Trophoblast cell (in vitro differentiated cells and primary cell): Measurements from ENCODE around the gene TRIM38.
"Not testable (repeated sequence)": the region's sequence is repeated elsewhere in the genome, so short reads cannot be mapped to it uniquely, and the experiment has no call there.

Experiments used
- DNase-seq, 2 donors: peaks; one replicate each; pipeline ENCODE4 v3.0.0-alpha.2; 2016
- H2AFZ ChIP-seq: 2 replicates; pipeline ENCODE4 v1.6.1; 2013; ENCODE audit warnings: low read length, moderate library complexity, mild to moderate bottlenecking; ENCODE audit not compliant: insufficient read depth, poor library complexity
- H2AK5ac ChIP-seq: 2 replicates; pipeline ENCODE4 v1.6.1; 2013; ENCODE audit warnings: mild to moderate bottlenecking, low read length
- H2BK120ac ChIP-seq: 2 replicates; pipeline ENCODE4 v1.6.1; 2013; ENCODE audit warnings: low read length, mild to moderate bottlenecking, moderate library complexity; ENCODE audit not compliant: insufficient read depth, poor library complexity
- H2BK12ac ChIP-seq: 2 replicates; pipeline ENCODE4 v1.6.1; 2013; ENCODE audit warnings: mild to moderate bottlenecking, low read length, moderate library complexity
- H2BK5ac ChIP-seq: 2 replicates; pipeline ENCODE4 v1.6.1; 2013; ENCODE audit warnings: low read length, low read depth, moderate library complexity, mild to moderate bottlenecking; ENCODE audit not compliant: poor library complexity
- H3K14ac ChIP-seq: 2 replicates; pipeline ENCODE4 v1.6.1; 2013; ENCODE audit warnings: mild to moderate bottlenecking, low read length
- H3K18ac ChIP-seq: 2 replicates; pipeline ENCODE4 v1.6.1; 2013; ENCODE audit warnings: mild to moderate bottlenecking, low read length
- H3K23ac ChIP-seq: 2 replicates; pipeline ENCODE4 v1.6.1; 2013; ENCODE audit warnings: low read length
- H3K27ac ChIP-seq: 2 replicates; pipeline ENCODE4 v1.5.1; 2013; ENCODE audit warnings: low read depth, mild to moderate bottlenecking, inconsistent platforms, low read length, moderate library complexity
- H3K27me3 ChIP-seq: 2 replicates; pipeline ENCODE4 v1.6.1; 2013; ENCODE audit warnings: inconsistent platforms, mild to moderate bottlenecking, low read length, moderate library complexity; ENCODE audit not compliant: insufficient read depth
- H3K36me3 ChIP-seq, 2 experiments: 1 replicate in 1 of 2; 2 replicates in 1 of 2; pipeline ENCODE4 v1.6.1; 2013; ENCODE audit warnings: low read length in 2 of 2, mild to moderate bottlenecking in 2 of 2, moderate library complexity in 1 of 2; ENCODE audit not compliant: insufficient read depth in 2 of 2, control insufficient read depth in 1 of 2
- H3K4ac ChIP-seq: 2 replicates; pipeline ENCODE4 v1.6.1; 2013; ENCODE audit warnings: low read depth, mild to moderate bottlenecking, low read length, moderate library complexity
- H3K4me1 ChIP-seq, 2 experiments: 1 replicate in 1 of 2; 2 replicates in 1 of 2; pipeline ENCODE4 v1.6.1; 2013; ENCODE audit warnings: low read length in 2 of 2, mild to moderate bottlenecking in 2 of 2, moderate library complexity in 1 of 2; ENCODE audit not compliant: insufficient read depth in 2 of 2, control insufficient read depth in 1 of 2
- H3K4me2 ChIP-seq: 2 replicates; pipeline ENCODE4 v1.6.1; 2013; ENCODE audit warnings: inconsistent platforms, mild to moderate bottlenecking, low read length, moderate library complexity
- H3K4me3 ChIP-seq: 2 replicates; pipeline ENCODE4 v1.5.1; 2013; ENCODE audit warnings: mild to moderate bottlenecking, low read depth, low read length, inconsistent platforms
- H3K79me1 ChIP-seq: one replicate; pipeline ENCODE4 v1.6.1; 2013; ENCODE audit warnings: low read length
- H3K79me2 ChIP-seq: 2 replicates; pipeline ENCODE4 v1.6.1; 2013; ENCODE audit warnings: low read length, mild to moderate bottlenecking; ENCODE audit not compliant: control insufficient read depth, insufficient read depth, poor library complexity
- H3K9ac ChIP-seq: 2 replicates; pipeline ENCODE4 v1.6.1; 2013; ENCODE audit warnings: mild to moderate bottlenecking, low read length
- H3K9me3 ChIP-seq: 2 replicates; pipeline ENCODE4 v1.6.1; 2013; ENCODE audit warnings: low read depth, mild to moderate bottlenecking, control low read depth, inconsistent platforms, low read length; ENCODE audit not compliant: insufficient read depth
- H4K12ac ChIP-seq: 2 replicates; pipeline ENCODE4 v1.6.1; 2013; ENCODE audit warnings: low read depth, mild to moderate bottlenecking, low read length, moderate library complexity
- H4K8ac ChIP-seq: 2 replicates; pipeline ENCODE4 v1.6.1; 2013; ENCODE audit warnings: low read depth, mild to moderate bottlenecking, low read length, moderate library complexity
- H4K91ac ChIP-seq: one replicate; pipeline ENCODE4 v1.6.1; 2013; ENCODE audit warnings: low read depth, mild to moderate bottlenecking, low read length, moderate library complexity
- WGBS: extraction: QIAGEN DNeasy Blood & Tissue Kit; methylation state at CpG from one replicate; pipeline ENCODE4 v1.1.7; 2013; ENCODE audit warnings: missing lambda C conversion rate; ENCODE audit not compliant: insufficient read length, insufficient coverage; ENCODE audit errors: extremely low coverage; 5-methylcytosine and 5-hydroxymethylcytosine counted together

The TRIM38 gene

DNA sequence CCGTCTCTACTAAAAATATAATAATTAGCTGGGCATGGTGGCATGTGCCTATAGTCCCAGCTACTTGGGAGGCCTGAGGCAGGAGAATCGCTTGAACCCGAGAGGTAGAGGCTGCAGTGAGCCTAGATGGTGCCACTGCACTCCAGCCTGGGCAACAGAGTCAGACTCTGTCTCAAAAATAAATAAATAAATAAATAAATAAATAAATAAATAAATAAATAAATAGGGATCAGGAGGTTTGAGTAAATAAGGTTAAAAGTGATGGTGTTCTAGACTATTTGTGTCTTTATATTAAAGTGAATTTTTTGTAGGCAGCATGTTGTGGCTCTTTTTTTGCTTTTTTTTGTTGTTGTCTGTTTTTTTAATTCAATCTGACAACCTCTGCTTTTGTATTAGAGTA is 15.1 kb upstream of the TRIM38 start:
- no CpG with 5 or more reads among the region's 3 CpGs for WGBS
- not testable (repeated sequence) for H3K4ac ChIP-seq, H3K4me3 ChIP-seq, H3K23ac ChIP-seq, H3K14ac ChIP-seq, H2AFZ ChIP-seq, H3K4me1 ChIP-seq, H2BK120ac ChIP-seq, H3K79me1 ChIP-seq, H3K27me3 ChIP-seq, H3K4me2 ChIP-seq, H3K9ac ChIP-seq, H4K12ac ChIP-seq, H2AK5ac ChIP-seq, H3K36me3 ChIP-seq, H3K79me2 ChIP-seq, H2BK12ac ChIP-seq, H3K9me3 ChIP-seq, H4K91ac ChIP-seq, DNase-seq, H3K18ac ChIP-seq, H3K27ac ChIP-seq, H2BK5ac ChIP-seq, H4K8ac ChIP-seq

DNA sequence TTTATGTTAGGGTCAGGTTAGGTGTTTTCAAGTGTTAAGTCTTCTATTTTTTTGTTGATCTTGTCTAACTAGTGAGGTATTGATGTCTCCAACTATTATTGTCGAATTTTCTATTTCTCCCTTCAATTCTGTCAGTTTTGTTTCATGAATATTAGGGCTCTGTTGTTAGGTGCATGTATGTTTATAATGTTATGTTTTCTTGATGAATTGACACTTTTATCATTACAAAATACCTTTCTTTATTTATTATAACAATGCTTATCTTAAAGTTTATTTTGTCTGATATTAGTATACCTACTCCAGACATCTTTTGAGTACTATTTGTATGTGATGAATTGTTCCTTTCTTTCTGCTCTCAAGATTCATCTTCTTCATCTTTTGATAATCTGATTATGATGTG is 12.9 kb upstream of the TRIM38 start:
- no peak overlapping the region for H3K18ac ChIP-seq
- no peak overlapping the region for H3K27ac ChIP-seq
- no peak overlapping the region for H3K23ac ChIP-seq
- no peaks in the 10 kb centered on the region for H3K27me3 ChIP-seq
- H4K8ac ChIP-seq, result no peak overlapping the region
- H3K79me1 ChIP-seq, result no peaks in the 10 kb centered on the region
- H2BK12ac ChIP-seq, result no peak overlapping the region
- no peaks in the 10 kb centered on the region for H3K9me3 ChIP-seq
- H3K4me1 ChIP-seq, result no peaks in the 10 kb centered on the region
- no peak overlapping the region for H3K4me3 ChIP-seq
- WGBS, result no CpG with 5 or more reads among the region's 1 CpG
- no peak overlapping the region for H3K4me2 ChIP-seq
- no peak overlapping the region for H2BK5ac ChIP-seq
- H3K4ac ChIP-seq, result no peak overlapping the region
- no peaks in the 10 kb centered on the region for H3K79me2 ChIP-seq
- no peak overlapping the region for H3K9ac ChIP-seq
- H4K91ac ChIP-seq, result no peak overlapping the region
- H2AFZ ChIP-seq, result no peak overlapping the region
- H3K36me3 ChIP-seq, result no peaks in the 10 kb centered on the region
- no peak overlapping the region for H4K12ac ChIP-seq
- DNase-seq, result no peak
- H2BK120ac ChIP-seq, result no peak overlapping the region
- H2AK5ac ChIP-seq, result no peak overlapping the region
- H3K14ac ChIP-seq, result no peak overlapping the region

DNA sequence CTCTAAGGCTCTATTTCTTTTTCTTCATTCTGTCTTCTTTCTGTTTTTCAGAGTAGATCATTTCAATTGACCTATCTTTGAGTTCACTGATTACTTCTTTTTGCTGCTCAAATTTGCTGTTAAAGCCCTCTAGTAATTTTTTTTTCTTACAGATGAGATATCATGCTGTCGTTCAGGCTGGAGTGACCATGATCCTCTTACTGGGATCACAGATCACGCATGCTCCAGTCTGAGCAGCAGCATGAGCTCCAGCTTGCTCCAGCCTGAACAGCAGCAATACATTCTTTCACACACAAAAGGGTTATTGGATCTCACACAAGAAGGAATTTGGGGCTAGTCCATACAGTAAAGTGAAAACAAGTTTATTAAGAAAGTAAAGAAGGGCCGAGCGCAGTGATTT is 12.3 kb upstream of the TRIM38 start:
- Histone ChIP-seq H2AFZ (no peak overlapping the region), H3K14ac (no peak overlapping the region), H3K4me2 (no peak overlapping the region), H3K9me3 (no peaks in the 10 kb centered on the region), H3K36me3 (no peaks in the 10 kb centered on the region), H3K79me1 (no peaks in the 10 kb centered on the region), H3K79me2 (no peaks in the 10 kb centered on the region), H3K9ac (no peak overlapping the region), H2AK5ac (no peak overlapping the region), H3K27ac (no peak overlapping the region), H2BK12ac (no peak overlapping the region), H3K4ac (no peak overlapping the region), H3K27me3 (no peaks in the 10 kb centered on the region), H3K4me3 (no peak overlapping the region), H4K8ac (no peak overlapping the region), H3K4me1 (no peaks in the 10 kb centered on the region), H2BK120ac (no peak overlapping the region), H4K91ac (no peak overlapping the region), H3K18ac (no peak overlapping the region), H3K23ac (no peak overlapping the region), H4K12ac (no peak overlapping the region), H2BK5ac (no peak overlapping the region)
- DNase-seq, result no peak
- WGBS, result no CpG with 5 or more reads among the region's 4 CpGs

DNA sequence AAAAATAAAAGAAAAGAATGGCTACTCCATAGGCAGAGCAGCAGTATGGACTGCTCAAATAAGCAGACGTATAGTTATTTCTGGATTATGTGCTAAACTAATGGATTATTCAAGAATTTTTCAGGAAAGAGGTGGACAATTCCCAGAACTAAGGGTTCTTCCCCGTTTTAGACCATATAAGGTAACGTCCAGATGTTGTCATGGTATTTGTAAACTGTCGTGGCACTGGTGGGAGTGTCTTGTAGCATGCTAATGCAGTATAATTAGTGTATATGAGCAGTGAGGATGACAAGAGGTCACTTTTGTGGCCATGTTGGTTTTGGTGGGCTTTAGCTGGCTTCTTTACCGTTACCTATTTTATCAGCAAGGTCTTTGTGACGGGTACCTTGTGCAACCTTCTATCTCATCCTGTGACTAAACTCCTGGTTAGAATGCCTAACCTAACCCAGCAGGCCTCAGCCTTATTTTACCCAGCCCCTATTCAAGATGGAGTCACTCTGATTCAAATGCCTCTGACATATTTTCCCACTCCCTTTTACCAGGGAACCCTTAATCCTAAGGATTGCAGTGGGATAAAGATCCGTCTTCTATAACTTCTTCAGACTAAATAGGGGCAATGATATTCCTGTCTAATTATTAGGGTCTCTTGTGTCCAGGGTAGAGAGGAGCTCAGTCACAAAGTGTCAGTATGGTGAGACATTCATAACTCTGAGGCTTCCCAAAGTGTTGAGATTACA is 11.1 kb upstream of the TRIM38 start:
- H3K4ac ChIP-seq, result no peak overlapping the region
- no peak for DNase-seq
- H3K27me3 ChIP-seq, result no peaks in the 10 kb centered on the region
- H2BK120ac ChIP-seq, result no peak overlapping the region
- H2BK12ac ChIP-seq, result no peak overlapping the region
- no peaks in the 10 kb centered on the region for H3K79me1 ChIP-seq
- no peaks in the 10 kb centered on the region for H3K79me2 ChIP-seq
- H3K4me3 ChIP-seq, result no peak overlapping the region
- no peak overlapping the region for H3K9ac ChIP-seq
- no peak overlapping the region for H3K18ac ChIP-seq
- H3K4me1 ChIP-seq, result no peaks in the 10 kb centered on the region
- no peaks in the 10 kb centered on the region for H3K36me3 ChIP-seq
- no peak overlapping the region for H3K27ac ChIP-seq
- H4K91ac ChIP-seq, result no peak overlapping the region
- H2AK5ac ChIP-seq, result no peak overlapping the region
- no CpG with 5 or more reads among the region's 7 CpGs for WGBS
- H3K9me3 ChIP-seq, result no peaks in the 10 kb centered on the region
- no peak overlapping the region for H2AFZ ChIP-seq
- no peak overlapping the region for H3K4me2 ChIP-seq
- H4K8ac ChIP-seq, result no peak overlapping the region
- no peak overlapping the region for H2BK5ac ChIP-seq
- H4K12ac ChIP-seq, result no peak overlapping the region
- no peak overlapping the region for H3K23ac ChIP-seq
- H3K14ac ChIP-seq, result no peak overlapping the region
